NOMO-1 treated with DMSO at 0.1 percent for 48 hours (cell line): ENCODE data around the gene RYK.
"Not testable (repeated sequence)": the region's sequence is repeated elsewhere in the genome, so short reads cannot be mapped to it uniquely, and the experiment has no call there.

Experiments
- DNase-seq: peaks from one replicate; lab custom pipeline; 2025; ENCODE audit not compliant: unreplicated experiment; lab: John Stamatoyannopoulos, UW

RYK gene

GRCh38 chr3:134222835-134223234 is 27.8 kb downstream of the RYK start:
- no peak for DNase-seq

- no peak for DNase-seq
Measured at GRCh38 chr3:134216851-134217250, 33.8 kb downstream of the RYK start.

- no peak for DNase-seq
Measured at GRCh38 chr3:134216191-134216764, 34.4 kb downstream of the RYK start.

GRCh38 chr3:134214239-134214638 is 36.4 kb downstream of the RYK start:
- no peak for DNase-seq

- DNase-seq = peak; percentile 75
Measured at GRCh38 chr3:134212967-134213665, 37.5 kb downstream of the RYK start.

- DNase-seq = peak; percentile 61
Measured at GRCh38 chr3:134211797-134212196, 38.9 kb downstream of the RYK start.

GRCh38 chr3:134205451-134205850 is 45.2 kb downstream of the RYK start:
- DNase-seq = no peak

GRCh38 chr3:134201201-134202130 is 49.2 kb downstream of the RYK start:
- DNase-seq = no peak

- DNase-seq = not testable (repeated sequence)
Measured at GRCh38 chr3:134199880-134200279, 50.8 kb downstream of the RYK start.

- DNase-seq = no peak
Measured at GRCh38 chr3:134199240-134199639, 51.4 kb downstream of the RYK start.

GRCh38 chr3:134198414-134198813 is 52.2 kb downstream of the RYK start:
- DNase-seq = no peak

GRCh38 chr3:134197681-134198261 is 52.9 kb downstream of the RYK start:
- peak; percentile 58 for DNase-seq

- DNase-seq = no peak
Measured at GRCh38 chr3:134194247-134194646, 56.4 kb downstream of the RYK start.

GRCh38 chr3:134190250-134190649 is 60.4 kb downstream of the RYK start:
- DNase-seq = no peak

- DNase-seq = no peak
Measured at GRCh38 chr3:134189849-134190248, 60.8 kb downstream of the RYK start.

- DNase-seq = peak; percentile 23
Measured at GRCh38 chr3:134186391-134186790, 64.3 kb downstream of the RYK start.

- DNase-seq = no peak
Measured at GRCh38 chr3:134180761-134181160, 69.9 kb downstream of the RYK start.

- no peak for DNase-seq
Measured at GRCh38 chr3:134179508-134179907, 71.2 kb downstream of the RYK start.

- peak; percentile 91 for DNase-seq
Measured at GRCh38 chr3:134163096-134163495, 87.6 kb downstream of the RYK start.

GRCh38 chr3:134161898-134162615 is 88.6 kb downstream of the RYK start:
- DNase-seq = no peak

GRCh38 chr3:134155446-134155845 is 95.2 kb downstream of the RYK start:
- no peak for DNase-seq
